ENCODE results near the gene SPIN2B.
"Not testable (repeated sequence)": the region's sequence is repeated elsewhere in the genome, so short reads cannot be mapped to it uniquely, and the experiment has no call there.

GRCh38 chrX:57136589-57136988, 15.2 kb upstream of the SPIN2B start:
- not testable (repeated sequence) for TF ChIP-seq POLR2A (IDR thresholded peaks at IDR 0.05; ENCODE audit: low read length); GATA1 (IDR thresholded peaks at IDR 0.05; ENCODE audit: low read depth, low read length)

Measured in erythroblast (primary cell).